GM08714 (cell line): Measurements from ENCODE around the gene MALT1.

Experiments
- H3K4me3 ChIP-seq: fragments of 200-500 bp; sonication (Bioruptor generic); 2 replicates; pipeline ENCODE4 v1.5.1; 2014; ENCODE audit warnings: mild to moderate bottlenecking, low read length, inconsistent platforms
- ZNF274 ChIP-seq: IDR thresholded peaks from 2 replicates; pipeline ENCODE4 v1.6.1; 2012; ENCODE audit warnings: mild to moderate bottlenecking, low read depth, low read length

MALT1 gene

DNA sequence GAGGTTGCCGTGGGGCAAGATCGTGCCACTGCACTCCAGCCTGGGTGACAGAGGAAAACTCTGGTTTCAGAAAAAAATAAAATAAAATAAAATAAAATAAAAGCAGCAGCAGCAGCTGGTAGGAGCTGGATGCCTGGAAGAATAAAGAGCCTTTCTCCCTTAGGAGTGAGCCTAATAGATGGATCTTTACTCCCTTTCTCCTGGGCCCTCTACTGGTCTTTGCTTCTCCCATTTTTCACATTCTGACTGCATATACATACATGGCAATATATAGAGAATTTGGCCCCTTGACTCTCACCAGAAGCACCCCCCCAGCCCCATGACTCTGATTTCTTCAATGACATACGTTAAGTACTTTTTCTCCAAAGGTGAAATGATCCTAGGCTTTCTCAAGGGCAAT is 9.8 kb upstream of the MALT1 start:
- H3K4me3 ChIP-seq, result no peak overlapping the region
- TF ChIP-seq ZNF274, result no peak

DNA sequence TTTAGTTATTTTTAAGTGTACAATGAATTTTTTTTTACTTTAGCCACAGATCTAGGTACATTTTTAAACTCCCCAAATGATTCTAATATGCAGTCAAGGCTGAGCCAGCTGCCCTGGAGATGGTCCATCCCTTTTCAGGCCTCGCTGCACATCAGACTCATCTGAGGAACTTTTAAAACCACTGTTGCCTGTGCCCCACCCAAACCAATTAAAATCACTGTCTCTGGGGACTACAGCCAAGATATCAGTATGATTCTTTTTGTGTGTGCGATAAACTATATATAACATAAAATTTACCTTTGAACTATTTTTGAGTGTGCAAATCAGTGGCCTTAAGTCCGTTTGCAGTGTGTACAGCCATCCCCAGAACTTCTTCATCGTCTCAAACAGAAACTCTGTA is 9.1 kb upstream of the MALT1 start:
- H3K4me3 ChIP-seq, result no peak overlapping the region
- TF ChIP-seq ZNF274, result no peak

DNA sequence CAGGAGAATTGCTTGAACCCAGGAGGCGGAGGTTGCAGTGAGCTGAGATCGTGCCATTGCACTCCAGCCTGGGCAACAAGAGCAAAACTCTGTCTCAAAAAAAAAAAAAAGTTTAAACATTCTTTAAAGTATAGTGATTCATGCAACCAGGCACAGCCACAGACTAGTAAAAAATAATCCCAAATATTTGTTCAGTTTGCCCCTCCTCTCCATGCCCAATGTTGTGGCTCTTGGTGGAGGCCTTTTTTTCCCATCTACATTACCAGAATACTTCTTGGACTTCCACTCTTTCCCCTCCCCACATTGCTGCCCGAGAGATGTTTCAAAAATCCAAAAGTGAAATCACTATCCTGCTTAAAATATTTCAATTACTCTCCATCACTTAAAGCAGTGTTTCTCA is 5.1 kb upstream of the MALT1 start:
- TF ChIP-seq ZNF274, result no peak
- no peak overlapping the region for H3K4me3 ChIP-seq

DNA sequence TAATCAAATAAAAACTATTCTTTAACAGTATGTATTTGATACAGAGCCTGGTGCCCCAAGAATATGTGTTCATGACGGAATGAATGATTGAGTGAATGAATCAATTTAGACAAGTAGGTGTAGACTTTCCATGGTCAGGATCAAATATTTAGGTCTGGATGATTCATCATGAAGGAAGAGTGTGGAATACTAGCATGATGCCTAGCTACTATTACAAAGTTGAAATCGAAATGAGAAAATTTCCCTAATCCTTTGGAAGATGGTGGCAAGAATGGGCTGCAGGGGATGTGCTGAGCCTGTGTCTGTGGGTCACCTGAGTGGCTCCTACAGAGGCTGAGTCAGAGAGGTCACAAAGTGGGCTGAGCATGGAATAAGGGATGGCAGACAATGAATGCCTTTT is 3.1 kb upstream of the MALT1 start:
- no peak overlapping the region for H3K4me3 ChIP-seq
- no peak for TF ChIP-seq ZNF274

DNA sequence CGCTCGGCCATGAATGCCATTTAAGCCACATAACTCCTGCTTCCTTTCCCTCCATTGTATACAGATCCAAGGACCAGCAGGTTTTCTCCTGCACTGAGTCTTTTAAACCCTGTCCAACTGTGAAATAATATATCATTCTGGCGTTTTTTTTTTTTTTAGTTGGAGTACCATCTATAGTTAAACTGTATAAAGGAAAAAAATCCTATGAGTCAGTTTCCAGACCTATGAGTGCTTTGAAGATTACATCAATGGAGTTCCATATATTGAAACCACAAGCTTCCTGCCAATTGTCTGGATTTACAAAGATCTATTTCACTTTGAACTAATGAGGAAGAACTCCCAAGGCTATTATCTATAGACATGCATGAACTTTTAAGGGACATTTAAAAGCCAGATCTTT is 2.4 kb upstream of the MALT1 start:
- H3K4me3 ChIP-seq, result no peak overlapping the region
- TF ChIP-seq ZNF274, result no peak

DNA sequence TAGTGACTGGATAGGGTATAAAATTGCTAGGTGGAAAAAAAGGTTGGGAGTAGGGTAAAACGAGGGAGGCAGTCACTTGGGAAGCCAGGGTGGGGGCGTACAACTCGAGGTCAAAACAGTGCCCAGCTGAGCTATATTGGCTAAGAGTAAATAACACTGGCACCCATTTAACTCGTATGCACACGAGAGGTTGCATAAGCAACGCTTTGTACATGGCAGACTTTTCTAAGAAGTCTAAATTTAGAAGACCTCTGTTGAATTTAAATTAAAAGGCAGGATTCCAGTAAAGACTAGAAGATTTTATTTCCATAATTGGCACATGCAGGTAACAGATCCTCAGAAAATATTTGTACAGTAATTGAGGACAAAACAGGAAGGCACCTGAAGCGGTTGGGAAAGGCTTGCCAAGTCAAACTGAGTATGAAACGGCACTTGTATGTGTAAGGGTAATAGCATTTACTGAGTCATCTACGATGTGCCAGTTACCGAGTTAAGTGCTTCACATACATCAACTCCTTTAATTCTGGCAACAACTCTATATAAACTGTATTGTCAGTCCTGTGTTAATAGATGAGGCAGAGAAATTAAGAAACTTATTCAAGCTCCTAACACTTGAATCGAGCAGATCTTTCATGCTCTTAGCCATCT is 1.4 kb upstream of the MALT1 start:
- H3K4me3 ChIP-seq, result peak overlapping the region; percentile 70

DNA sequence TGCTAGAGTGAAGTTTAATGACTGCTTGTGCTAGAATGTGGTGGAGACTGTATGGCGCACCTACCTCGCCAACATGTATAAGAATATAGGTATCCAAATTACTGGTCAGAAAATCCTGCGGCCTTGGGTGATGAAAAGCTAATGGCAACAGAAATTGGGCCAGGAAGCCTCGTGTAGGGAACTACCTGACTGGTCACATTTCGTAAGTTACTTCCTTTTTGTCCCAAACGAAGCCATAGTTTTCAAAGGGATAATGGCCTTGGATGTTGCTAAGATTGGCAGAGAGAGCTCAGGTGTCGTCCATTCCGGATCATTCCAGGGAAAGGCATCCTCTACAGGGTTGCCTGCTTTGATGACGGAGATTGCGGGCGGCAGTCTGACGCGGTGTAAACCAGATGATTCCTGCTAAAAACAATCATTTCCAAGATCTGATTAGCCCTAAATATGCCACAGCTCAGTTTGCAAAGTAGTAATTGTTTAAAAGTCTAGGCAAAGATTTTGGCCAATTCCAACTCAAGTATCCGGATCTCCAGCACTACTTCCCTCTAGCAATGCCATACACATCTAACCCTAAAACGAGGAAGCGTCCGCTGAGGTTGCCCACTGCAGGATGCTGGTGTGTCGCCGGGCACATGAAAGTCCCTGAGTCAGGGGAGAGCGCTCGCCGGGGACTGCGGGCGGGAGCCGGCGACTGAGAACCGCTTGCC is 708 bp upstream of the MALT1 start:
- TF ChIP-seq ZNF274, result no peak
- H3K4me3 ChIP-seq, result peak overlapping the region; percentile 70

More for the DNA sequence above, 1.4 kb upstream of the MALT1 start:
- no peak for TF ChIP-seq ZNF274

DNA sequence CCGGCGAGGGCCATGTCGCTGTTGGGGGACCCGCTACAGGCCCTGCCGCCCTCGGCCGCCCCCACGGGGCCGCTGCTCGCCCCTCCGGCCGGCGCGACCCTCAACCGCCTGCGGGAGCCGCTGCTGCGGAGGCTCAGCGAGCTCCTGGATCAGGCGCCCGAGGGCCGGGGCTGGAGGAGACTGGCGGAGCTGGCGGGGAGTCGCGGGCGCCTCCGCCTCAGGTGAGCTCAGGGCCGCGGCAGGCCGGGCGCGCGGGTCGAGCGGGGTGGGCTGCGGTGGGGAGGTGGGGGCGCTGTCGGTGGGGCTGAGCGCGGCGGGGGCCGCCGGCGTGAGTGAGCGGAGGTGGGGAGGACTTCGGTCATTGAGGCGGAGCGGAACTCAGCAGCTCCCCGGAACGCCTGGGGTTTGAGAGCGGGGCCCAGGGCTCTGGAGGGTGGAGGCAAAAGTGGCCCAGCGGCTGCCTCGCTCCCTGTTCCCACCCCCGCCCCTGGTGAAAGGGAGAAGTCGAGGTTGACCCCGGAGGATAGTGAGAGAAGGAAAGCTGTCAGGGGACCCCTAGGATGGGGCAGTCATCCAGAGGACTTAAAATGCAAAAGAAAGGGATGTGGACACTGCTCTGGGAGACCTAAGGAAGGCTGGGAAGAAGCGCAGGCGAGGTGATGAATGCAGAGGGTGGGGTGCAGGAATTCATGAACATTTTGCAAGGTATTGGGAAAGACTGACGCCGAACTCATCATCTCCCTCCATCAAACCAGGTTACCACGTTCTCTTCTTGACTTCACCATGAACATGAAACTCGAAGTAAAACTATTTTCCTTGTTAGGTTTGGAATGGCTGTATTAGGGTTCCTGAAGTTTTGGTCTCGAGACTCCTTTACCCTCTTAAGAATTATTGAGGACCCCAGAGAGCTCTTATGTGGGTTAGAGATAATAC is 633 bp downstream of the MALT1 start:
- no peak for TF ChIP-seq ZNF274
- peak overlapping the region; percentile 97 for H3K4me3 ChIP-seq

DNA sequence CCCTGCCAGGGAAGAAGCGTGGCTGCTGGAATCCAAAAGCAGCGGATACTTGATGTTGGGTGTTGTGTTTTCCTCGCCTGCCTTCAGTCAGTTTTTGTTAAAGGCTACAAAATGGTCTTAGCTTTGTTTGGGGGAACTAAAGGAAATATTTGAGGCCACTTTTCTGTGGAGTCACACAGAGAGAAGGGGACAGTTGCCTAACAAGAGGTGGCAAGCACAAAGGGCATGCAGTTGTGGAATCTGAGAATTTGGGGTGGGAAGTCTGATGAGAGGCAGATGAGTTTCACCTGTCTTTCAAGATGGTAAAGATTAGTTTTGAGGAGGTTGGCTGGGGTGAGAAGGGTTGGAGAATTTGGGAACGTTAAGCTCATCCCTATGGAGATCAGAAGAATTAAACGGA is 2.9 kb downstream of the MALT1 start:
- H3K4me3 ChIP-seq, result peak overlapping the region; percentile 97
- TF ChIP-seq ZNF274, result no peak

DNA sequence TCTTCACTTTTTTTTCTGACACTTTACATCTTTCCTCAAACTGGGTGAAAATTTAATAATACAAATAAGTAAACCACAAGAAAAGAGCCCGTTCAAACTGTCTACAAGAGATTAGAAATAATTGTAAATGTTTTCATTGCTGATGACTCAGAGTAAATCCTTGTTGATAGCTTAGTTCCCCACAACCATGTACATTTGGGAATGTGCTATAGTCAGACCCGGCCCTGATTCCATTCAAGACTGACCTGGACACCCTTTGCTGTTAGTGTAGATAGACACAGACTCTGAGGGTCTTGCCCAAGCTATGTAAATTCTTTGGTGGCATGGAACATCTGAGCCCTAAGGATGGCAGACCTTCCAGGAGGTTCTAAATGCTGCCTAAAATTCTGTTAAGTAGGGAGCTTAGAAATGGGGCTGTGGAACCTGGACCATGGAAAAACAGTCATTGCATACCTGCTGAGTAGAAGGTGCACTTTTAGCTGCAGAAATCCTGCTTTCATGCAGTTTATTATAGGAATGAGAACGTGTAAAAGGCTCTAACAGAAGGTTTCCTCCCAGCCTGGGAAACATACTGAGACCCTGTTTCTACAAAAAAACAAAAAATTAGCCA is 3.7 kb downstream of the MALT1 start:
- peak overlapping the region; percentile 97 for H3K4me3 ChIP-seq
- no peak for TF ChIP-seq ZNF274

DNA sequence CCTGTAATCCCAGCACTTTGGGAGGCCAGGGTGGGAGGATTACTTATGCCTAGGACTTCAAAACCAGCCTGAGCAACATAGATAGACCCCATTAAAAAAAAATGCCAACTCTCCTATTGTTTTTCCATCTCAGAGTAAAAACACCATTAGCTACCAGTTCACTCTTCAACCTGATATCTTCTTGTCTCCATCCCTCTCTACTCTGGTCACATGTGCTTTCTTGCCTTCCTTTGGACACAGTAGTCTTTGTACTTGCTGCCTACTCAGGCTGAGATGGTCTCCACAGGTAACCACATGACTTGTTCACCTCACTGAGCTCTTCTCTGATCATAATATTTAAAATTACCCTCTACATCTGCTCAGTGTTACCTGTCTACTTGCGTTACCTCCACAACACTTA is 5.0 kb downstream of the MALT1 start:
- no peak overlapping the region for H3K4me3 ChIP-seq
- no peak for TF ChIP-seq ZNF274

DNA sequence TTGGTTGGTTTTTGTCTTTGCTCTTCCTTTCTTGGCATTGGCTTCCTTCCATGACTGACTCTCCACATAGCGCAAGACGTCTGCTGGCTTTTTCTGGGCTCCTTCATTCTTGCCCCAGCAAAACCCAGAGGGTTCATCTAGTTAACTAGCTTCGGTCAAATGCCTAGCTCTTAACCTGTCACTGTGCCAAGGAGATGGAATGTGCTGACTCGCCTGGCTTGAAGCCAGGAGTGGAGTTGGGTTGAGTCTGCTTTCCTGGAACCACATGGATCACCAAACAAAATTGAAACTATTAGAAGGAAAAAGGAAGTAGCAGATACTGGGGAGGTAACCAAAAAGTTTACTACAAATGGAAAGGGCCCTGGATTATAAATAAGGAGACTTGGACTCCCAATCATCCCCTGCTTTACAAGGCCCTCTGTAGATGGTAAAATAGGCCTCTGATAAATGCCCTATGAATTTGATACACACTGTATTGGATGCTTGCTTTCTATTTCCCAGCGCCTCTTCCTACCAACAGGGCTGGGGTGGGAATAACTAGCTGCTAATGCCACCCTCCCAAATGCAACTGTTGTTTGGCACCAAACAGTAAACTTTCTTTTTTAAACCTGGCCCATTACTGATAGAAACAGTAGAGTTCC is 11.3 kb downstream of the MALT1 start:
- no peak overlapping the region for H3K4me3 ChIP-seq
- no peak for TF ChIP-seq ZNF274

DNA sequence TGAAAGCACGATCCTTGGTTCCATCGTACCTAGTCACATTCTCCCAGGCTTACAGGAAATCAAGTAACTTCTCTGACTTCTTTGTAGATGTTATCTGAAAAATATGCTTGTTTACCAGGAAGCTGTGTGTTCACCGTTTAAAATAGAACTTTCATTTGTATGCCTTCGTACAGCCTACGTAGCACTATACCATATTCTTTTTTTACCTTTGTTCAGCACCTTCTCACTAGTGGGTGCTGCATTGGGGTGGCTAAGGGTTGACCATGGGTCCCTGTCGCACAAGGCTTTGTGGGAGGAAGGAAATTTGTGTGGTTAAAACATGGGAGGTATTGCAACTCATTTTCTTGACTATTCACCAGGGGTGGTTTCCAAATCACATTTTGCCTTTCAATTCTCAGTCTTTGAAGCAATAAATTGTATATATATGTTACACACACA is 16.6 kb downstream of the MALT1 start:
- no peak overlapping the region for H3K4me3 ChIP-seq
- no peak for TF ChIP-seq ZNF274

DNA sequence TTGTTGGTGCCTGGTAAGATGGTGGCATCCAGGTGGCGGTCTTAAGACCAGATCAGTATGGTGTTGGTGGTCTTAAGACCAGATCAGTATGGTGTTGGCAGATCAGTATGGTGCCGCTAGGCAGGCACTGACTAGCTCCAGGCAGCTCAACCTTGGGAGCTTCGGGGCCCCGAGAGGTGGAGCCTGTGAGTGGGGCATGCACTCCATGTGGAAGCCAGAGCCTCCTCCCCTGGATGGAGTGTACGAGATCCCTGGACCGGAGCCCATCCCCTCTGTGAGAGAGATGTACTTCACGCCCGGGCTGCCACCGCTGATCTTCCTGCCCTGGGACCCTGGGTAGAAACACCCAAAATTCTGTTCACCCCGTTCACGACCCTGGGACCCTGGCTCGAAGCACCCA is 19.0 kb downstream of the MALT1 start:
- TF ChIP-seq ZNF274, result no peak

More for the DNA sequence above, 19.0 kb downstream of the MALT1 start:
- H3K4me3 ChIP-seq, result no peak overlapping the region
